HG03196 (cell line): ENCODE data around the gene LITAFD.
"Not testable (repeated sequence)": the region's sequence is repeated elsewhere in the genome, so short reads cannot be mapped to it uniquely, and the experiment has no call there.

Experiments
- ATAC-seq: cut with Tn5 transposase; IDR thresholded peaks from one replicate; pipeline ENCODE4 v1.9.1; 2021; ENCODE audit not compliant: unreplicated experiment

LITAFD gene

DNA sequence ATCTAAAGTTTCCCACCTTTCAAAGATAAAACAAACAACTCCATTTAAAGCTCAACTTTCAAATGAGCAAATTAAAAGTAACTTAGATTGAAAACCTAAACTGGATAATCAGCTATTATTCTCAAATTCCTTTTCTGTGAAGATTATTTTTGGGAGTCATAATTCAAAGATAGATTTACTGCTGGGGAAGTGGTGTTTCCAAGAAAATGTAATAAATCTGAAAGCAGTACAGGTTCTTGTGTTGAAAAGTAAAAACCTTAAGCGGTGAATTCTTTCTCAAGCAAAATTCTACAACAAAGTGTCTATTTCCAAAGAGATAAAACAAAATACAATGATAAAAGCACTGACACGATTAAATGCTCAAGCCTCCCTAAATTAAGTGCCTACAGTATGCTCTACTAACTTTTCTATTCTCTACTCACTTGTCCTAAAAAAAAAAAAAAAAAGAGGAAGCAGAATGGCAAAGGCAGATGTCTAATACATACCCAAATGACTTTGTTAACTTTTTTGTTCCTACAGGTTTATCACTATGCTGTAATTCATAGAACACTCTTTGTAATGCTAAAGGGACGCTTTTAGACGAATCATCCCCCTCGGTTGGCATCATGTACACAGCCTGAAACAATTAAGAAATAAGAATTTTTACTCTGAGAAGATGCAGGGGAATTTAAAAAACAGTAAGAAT is 34.5 kb downstream of the LITAFD start:
- ATAC-seq: no peak

- ATAC-seq: not testable (repeated sequence)
Observed at GRCh38 chr16:8917336-8917735, 35.2 kb downstream of the LITAFD start.

- no peak for ATAC-seq
Observed at GRCh38 chr16:8919089-8919933, 37.2 kb downstream of the LITAFD start.

- no peak for ATAC-seq
Observed at GRCh38 chr16:8919934-8920462, 37.8 kb downstream of the LITAFD start.

- no peak for ATAC-seq
Observed at GRCh38 chr16:8920645-8921346, 38.6 kb downstream of the LITAFD start.

DNA sequence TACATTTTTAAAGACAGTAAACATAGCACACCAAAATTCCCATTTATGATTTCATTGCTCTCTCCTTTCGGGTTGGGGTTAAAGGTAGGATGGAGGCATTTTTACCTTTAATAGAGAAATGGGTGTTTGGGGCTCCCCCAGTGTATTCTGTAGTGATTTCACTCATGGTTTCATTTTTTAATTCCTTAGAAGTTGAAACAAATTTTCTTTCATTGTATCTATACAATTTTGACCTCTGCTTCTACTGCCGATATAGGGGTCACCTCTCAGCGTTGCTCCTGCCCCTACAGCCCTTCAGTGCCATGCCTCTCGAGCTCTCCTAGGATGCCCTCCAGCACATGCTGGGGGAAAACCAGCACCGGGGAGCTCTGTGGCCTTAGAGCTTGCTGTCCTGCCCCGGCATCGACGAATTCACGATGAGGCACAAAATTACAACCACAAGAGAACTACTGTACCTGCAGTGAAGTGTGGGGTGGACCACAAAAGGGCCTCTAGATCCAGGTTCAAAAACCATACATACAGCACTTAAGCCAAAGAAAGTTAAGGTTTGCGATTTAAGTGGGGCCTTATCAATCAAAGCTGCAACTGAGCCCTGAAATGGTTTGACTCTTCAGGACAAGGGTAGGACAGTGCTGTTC is 39.3 kb downstream of the LITAFD start:
- no peak for ATAC-seq

GRCh38 chr16:8923199-8923598 is 41.0 kb downstream of the LITAFD start:
- no peak for ATAC-seq

GRCh38 chr16:8924214-8924613 is 42.1 kb downstream of the LITAFD start:
- ATAC-seq: no peak

- ATAC-seq: no peak
Observed at GRCh38 chr16:8925455-8925854, 43.3 kb downstream of the LITAFD start.

DNA sequence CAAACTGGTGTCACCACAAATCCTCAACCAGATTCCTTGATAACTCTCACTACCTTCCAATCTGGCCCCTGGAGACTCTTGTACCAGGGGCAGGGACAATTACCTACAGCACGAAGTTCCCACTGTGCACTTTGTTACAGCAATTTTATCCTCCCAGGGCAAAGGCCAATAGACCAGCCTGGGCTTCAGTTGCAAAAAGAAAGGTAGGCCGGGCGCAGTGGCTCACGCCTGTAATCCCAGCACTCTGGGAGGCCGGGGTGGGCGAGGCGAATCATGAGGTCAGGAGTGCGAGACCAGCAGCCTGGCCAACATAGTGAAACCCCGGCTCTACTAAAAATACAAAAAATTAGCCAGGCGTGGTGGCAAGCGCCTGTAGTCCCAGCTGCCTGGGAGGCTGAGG is 44.7 kb downstream of the LITAFD start:
- no peak for ATAC-seq

DNA sequence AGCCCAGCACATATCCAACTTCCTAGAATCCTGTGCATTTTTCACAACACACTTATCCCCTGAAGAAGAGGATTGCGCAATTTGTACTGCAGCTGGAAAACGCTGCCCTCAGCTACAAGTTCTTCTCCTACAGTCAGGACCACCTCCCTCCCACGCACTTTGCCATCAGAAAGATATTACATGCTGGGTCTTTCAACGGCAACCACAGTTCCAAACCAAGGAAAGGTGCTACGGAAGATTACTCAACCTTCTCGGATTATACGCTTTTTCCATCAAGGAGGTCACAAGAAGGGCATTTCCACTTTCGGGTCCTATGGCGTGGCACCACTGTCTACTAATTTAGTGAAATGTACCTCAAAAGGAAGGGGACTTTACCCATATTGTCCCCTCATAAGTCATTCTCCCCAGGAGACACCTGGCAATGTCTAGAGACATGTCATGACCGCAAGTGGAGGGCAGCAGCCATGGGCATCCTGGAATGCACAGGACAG is 46.4 kb downstream of the LITAFD start:
- ATAC-seq: no peak

GRCh38 chr16:8929086-8929748 is 47.1 kb downstream of the LITAFD start:
- ATAC-seq: no peak

- no peak for ATAC-seq
Observed at GRCh38 chr16:8931859-8932258, 49.7 kb downstream of the LITAFD start.

GRCh38 chr16:8934601-8935000 is 52.5 kb downstream of the LITAFD start:
- no peak for ATAC-seq
